HG02938 (cell line): ENCODE measurements around the gene ECI2.
"Not testable (repeated sequence)": the region's sequence is repeated elsewhere in the genome, so short reads cannot be mapped to it uniquely, and the experiment has no call there.

ENCODE experiments used
- ATAC-seq: cut with Tn5 transposase; IDR thresholded peaks from one replicate; pipeline ENCODE4 v1.9.1; 2021; ENCODE audit warnings: mild to moderate bottlenecking, moderate library complexity; ENCODE audit not compliant: unreplicated experiment

Gene ECI2

GRCh38 chr6:4139272-4139671, 3.9 kb upstream of the ECI2 start:
- no peak for ATAC-seq

GRCh38 chr6:4138186-4138585, 2.8 kb upstream of the ECI2 start:
- ATAC-seq = no peak

- no peak for ATAC-seq
Observed at GRCh38 chr6:4136354-4136831, 1.0 kb upstream of the ECI2 start.

GRCh38 chr6:4135665-4136353, 434 bp upstream of the ECI2 start:
- ATAC-seq = peak; percentile 52

- ATAC-seq = no peak
Observed at GRCh38 chr6:4133941-4134838, 1.2 kb downstream of the ECI2 start.

GRCh38 chr6:4130357-4130987, 4.9 kb downstream of the ECI2 start:
- no peak for ATAC-seq

- ATAC-seq = no peak
Observed at GRCh38 chr6:4129446-4129845, 5.9 kb downstream of the ECI2 start.

GRCh38 chr6:4128748-4129147, 6.6 kb downstream of the ECI2 start:
- ATAC-seq = no peak

- ATAC-seq = no peak
Observed at GRCh38 chr6:4128072-4128471, 7.3 kb downstream of the ECI2 start.

GRCh38 chr6:4125933-4126864, 9.2 kb downstream of the ECI2 start:
- ATAC-seq = no peak

GRCh38 chr6:4125500-4125899, 9.9 kb downstream of the ECI2 start:
- ATAC-seq = no peak

GRCh38 chr6:4124351-4124750, 11.0 kb downstream of the ECI2 start:
- ATAC-seq = no peak

GRCh38 chr6:4115741-4116140, 19.6 kb downstream of the ECI2 start:
- ATAC-seq = no peak

GRCh38 chr6:4114123-4114522, 21.3 kb downstream of the ECI2 start:
- no peak for ATAC-seq

- ATAC-seq = no peak
Observed at GRCh38 chr6:4113649-4114048, 21.7 kb downstream of the ECI2 start.

- ATAC-seq = no peak
Observed at GRCh38 chr6:4112366-4112765, 23.0 kb downstream of the ECI2 start.

- ATAC-seq = not testable (repeated sequence)
Observed at GRCh38 chr6:4109363-4109815, 26.0 kb downstream of the ECI2 start.

- no peak for ATAC-seq
Observed at GRCh38 chr6:4108561-4109093, 26.7 kb downstream of the ECI2 start.

- no peak for ATAC-seq
Observed at GRCh38 chr6:4107873-4108272, 27.5 kb downstream of the ECI2 start.

GRCh38 chr6:4105980-4106536, 29.3 kb downstream of the ECI2 start:
- no peak for ATAC-seq
